Brain microvascular endothelial cell (primary cell): ENCODE measurements around the gene RBM19.

ENCODE experiments used
- DNase-seq: peaks from one replicate; pipeline ENCODE4 v3.0.0-alpha.2; 2020
- H3K27ac ChIP-seq: fragments of 250-450 bp; sonication (Bioruptor Pico); 2 replicates; pipeline ENCODE4 v1.5.1; 2020; ENCODE audit warnings: mild to moderate bottlenecking, moderate library complexity
- H3K27me3 ChIP-seq: fragments of 250-450 bp; sonication (Bioruptor Pico); replicated peaks from 2 replicates; pipeline ENCODE4 v1.5.1; 2020; ENCODE audit warnings: mild to moderate bottlenecking
- H3K36me3 ChIP-seq: fragments of 250-450 bp; sonication (Bioruptor Pico); replicated peaks from 2 replicates; pipeline ENCODE4 v1.5.1; 2020; ENCODE audit warnings: mild to moderate bottlenecking
- H3K4me3 ChIP-seq: 2 replicates; pipeline ENCODE4 v1.5.1; 2011; ENCODE audit warnings: low read depth, mild to moderate bottlenecking, control low read depth, low read length, moderate library complexity
- CTCF ChIP-seq: IDR thresholded peaks from 2 replicates; pipeline ENCODE4 v1.5.1; 2011; ENCODE audit warnings: low read depth, mild to moderate bottlenecking, moderate library complexity, low read length, control low read depth, inconsistent platforms; ENCODE audit errors: missing control alignments
- in situ Hi-C: cut with HindIII; loops from 2 replicates; pipeline ENCODE4 v1.10.0; 2017; ENCODE audit warnings: low sequenced_read_pairs, low pct_ligation_motif_present

Gene RBM19

GRCh38 chr12:113893221-113893620, 72.9 kb downstream of the RBM19 start:
- no peak for DNase-seq
- in situ Hi-C loops = no loop called here
- Histone ChIP-seq H3K4me3 (no peak overlapping the region), H3K36me3 (no peaks in the 10 kb centered on the region), H3K27ac (no peak overlapping the region), H3K27me3 (no peaks in the 10 kb centered on the region)
- TF ChIP-seq CTCF = no peak

- in situ Hi-C loops = no loop called here
- no peak for TF ChIP-seq CTCF
- Histone ChIP-seq H3K27ac (no peak overlapping the region), H3K4me3 (no peak overlapping the region), H3K36me3 (no peaks in the 10 kb centered on the region), H3K27me3 (no peaks in the 10 kb centered on the region)
- no peak for DNase-seq
These were observed 73.6 kb downstream of the RBM19 start for GRCh38 chr12:113892556-113892955.

- no peak for TF ChIP-seq CTCF
- H3K4me3 ChIP-seq = no peak overlapping the region
- no peak for DNase-seq
- H3K36me3 ChIP-seq = no peaks in the 10 kb centered on the region
- in situ Hi-C loops = no loop called here
- no peak overlapping the region for H3K27ac ChIP-seq
- no peaks in the 10 kb centered on the region for H3K27me3 ChIP-seq
These were observed 74.2 kb downstream of the RBM19 start for GRCh38 chr12:113891739-113892520.

GRCh38 chr12:113891167-113891692, 74.9 kb downstream of the RBM19 start:
- Histone ChIP-seq H3K27me3 (no peaks in the 10 kb centered on the region), H3K36me3 (no peaks in the 10 kb centered on the region), H3K4me3 (no peak overlapping the region), H3K27ac (no peak overlapping the region)
- DNase-seq = no peak
- in situ Hi-C loops = no loop called here
- no peak for TF ChIP-seq CTCF

- Histone ChIP-seq H3K27ac (no peak overlapping the region), H3K36me3 (no peaks in the 10 kb centered on the region), H3K27me3 (no peaks in the 10 kb centered on the region), H3K4me3 (no peak overlapping the region)
- TF ChIP-seq CTCF = no peak
- DNase-seq = no peak
- in situ Hi-C loops = no loop called here
These were observed 76.1 kb downstream of the RBM19 start for GRCh38 chr12:113889891-113890581.
